ENCODE results near the gene DNAJC28.
"Not testable (repeated sequence)": the region's sequence is repeated elsewhere in the genome, so short reads cannot be mapped to it uniquely, and the experiment has no call there.

The DNAJC28 gene

DNA sequence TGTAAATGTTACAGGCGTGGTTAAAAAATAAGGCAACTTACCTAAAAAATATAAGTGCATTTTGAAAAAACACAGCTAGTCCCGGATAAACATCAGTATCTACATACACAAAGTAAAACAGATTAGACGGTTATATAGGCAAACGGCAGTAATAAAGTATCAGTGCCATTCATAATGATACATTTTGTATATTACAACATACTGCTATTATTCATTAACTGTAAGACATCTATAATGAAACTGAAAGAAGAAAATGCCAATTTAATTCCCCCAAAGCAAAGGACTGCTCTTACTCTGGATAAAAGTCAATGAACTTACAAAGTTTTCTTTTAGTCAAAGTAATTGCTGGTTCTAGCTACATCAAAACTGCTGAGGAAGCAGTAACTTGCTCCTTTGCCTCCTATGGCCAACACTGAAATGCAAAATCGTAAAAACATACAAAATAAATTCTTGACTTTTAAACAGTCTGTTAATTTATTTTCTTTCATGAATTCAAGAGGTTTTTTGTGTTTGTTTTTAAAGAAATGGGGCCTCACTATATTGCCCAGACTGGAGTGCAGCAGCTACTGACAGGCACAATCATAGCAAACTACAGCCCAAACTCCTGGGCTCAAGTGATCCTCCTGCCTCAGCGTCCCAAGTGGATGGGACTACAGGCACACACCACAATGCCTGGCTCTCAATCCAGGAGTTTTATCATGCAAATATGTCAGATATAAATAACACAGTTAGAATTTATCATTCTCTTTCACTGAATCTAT lies 35.6 kb downstream of the DNAJC28 start:
- Histone ChIP-seq H3K36me3 (peaks cover 7% of the 10 kb centered on the region), H3K27ac (no peak overlapping the region), H3K4me3 (ENCODE audit: low read depth, low read length) (no peak overlapping the region), H3K27me3 (ENCODE audit: insufficient read depth, low read depth, severe bottlenecking) (no peaks in the 10 kb centered on the region), H3K9me3 (ENCODE audit: severe bottlenecking) (no peaks in the 10 kb centered on the region)
- DNase-seq: no peak
- TF ChIP-seq, protein P1, sequence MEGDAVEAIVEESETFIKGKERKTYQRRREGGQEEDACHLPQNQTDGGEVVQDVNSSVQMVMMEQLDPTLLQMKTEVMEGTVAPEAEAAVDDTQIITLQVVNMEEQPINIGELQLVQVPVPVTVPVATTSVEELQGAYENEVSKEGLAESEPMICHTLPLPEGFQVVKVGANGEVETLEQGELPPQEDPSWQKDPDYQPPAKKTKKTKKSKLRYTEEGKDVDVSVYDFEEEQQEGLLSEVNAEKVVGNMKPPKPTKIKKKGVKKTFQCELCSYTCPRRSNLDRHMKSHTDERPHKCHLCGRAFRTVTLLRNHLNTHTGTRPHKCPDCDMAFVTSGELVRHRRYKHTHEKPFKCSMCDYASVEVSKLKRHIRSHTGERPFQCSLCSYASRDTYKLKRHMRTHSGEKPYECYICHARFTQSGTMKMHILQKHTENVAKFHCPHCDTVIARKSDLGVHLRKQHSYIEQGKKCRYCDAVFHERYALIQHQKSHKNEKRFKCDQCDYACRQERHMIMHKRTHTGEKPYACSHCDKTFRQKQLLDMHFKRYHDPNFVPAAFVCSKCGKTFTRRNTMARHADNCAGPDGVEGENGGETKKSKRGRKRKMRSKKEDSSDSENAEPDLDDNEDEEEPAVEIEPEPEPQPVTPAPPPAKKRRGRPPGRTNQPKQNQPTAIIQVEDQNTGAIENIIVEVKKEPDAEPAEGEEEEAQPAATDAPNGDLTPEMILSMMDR (IDR thresholded peaks at IDR 0.05; ENCODE audit: low read depth, low read length): no peak

DNA sequence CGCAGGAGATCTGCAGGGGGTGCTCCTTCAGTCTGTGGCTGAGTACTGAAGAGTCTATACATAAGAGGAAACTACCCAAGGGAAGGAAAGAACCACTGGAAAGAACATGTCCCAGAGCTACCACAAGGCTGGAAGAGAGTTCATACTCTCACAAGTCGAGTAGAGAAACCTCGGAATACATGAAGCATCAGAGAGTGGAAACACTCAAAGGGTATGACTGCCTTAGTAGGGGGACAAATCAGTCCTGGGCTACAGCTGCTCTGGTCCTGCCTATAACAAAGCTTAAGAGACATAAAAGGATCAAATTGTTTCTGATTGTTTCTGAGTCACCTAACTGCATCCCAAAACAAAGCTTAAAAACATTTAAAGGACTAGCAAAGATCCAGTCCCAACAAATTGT lies 39.2 kb downstream of the DNAJC28 start:
- H3K36me3 ChIP-seq: peaks cover 4% of the 10 kb centered on the region

DNA sequence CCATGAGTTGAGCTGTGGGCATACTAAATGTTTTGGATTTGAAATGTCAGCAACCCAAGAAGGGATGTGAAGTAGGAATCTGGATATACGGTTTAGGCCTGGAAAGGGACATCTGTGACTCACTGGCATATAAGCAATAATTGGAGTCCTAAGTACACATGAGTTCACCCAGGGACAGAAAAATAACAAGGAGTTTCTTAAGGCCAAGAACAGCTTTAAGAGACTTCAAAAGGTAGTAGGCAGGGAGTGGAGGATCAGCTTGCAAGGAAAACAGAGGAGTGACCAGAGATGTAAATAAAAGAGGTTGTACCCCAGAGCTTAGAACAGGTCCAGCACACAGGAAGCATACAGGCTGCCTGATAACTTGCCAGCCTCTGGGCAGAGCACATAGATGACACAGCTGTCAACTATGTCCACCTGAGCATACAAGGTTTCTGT lies 39.9 kb downstream of the DNAJC28 start:
- Histone ChIP-seq H3K27ac (no peak overlapping the region), H3K4me3 (ENCODE audit: low read depth, low read length) (no peak overlapping the region), H3K27me3 (ENCODE audit: insufficient read depth, low read depth, severe bottlenecking) (no peaks in the 10 kb centered on the region), H3K9me3 (ENCODE audit: severe bottlenecking) (no peaks in the 10 kb centered on the region), H3K36me3 (peaks cover 4% of the 10 kb centered on the region)
- TF ChIP-seq, protein P1 (IDR thresholded peaks at IDR 0.05; ENCODE audit: low read depth, low read length): no peak
- no peak for DNase-seq

More for the DNA sequence above, 39.2 kb downstream of the DNAJC28 start:
- Histone ChIP-seq H3K27me3 (ENCODE audit: insufficient read depth, low read depth, severe bottlenecking) (no peaks in the 10 kb centered on the region), H3K4me3 (ENCODE audit: low read depth, low read length) (no peak overlapping the region), H3K9me3 (ENCODE audit: severe bottlenecking) (no peaks in the 10 kb centered on the region), H3K27ac (no peak overlapping the region)
- TF ChIP-seq, protein P1 (IDR thresholded peaks at IDR 0.05; ENCODE audit: low read depth, low read length): no peak
- no peak for DNase-seq

GRCh38 chr21:33449616-33450015 lies 41.9 kb downstream of the DNAJC28 start:
- no peak for DNase-seq
- no peak overlapping the region for H3K27ac ChIP-seq

GRCh38 chr21:33446620-33447019 lies 44.9 kb downstream of the DNAJC28 start:
- not testable (repeated sequence) for H3K36me3 ChIP-seq; H3K27ac ChIP-seq; H3K4me3 ChIP-seq (ENCODE audit: low read depth, low read length); DNase-seq; H3K9me3 ChIP-seq (ENCODE audit: severe bottlenecking); H3K27me3 ChIP-seq (ENCODE audit: insufficient read depth, low read depth, severe bottlenecking)

More at GRCh38 chr21:33449616-33450015, 41.9 kb downstream of the DNAJC28 start:
- no peak overlapping the region for H3K4me3 ChIP-seq (ENCODE audit: low read depth, low read length)
- TF ChIP-seq, protein P1 (IDR thresholded peaks at IDR 0.05; ENCODE audit: low read depth, low read length): no peak
- H3K27me3 ChIP-seq (ENCODE audit: insufficient read depth, low read depth, severe bottlenecking): no peaks in the 10 kb centered on the region
- H3K36me3 ChIP-seq: peaks cover 4% of the 10 kb centered on the region
- H3K9me3 ChIP-seq (ENCODE audit: severe bottlenecking): no peaks in the 10 kb centered on the region

DNA sequence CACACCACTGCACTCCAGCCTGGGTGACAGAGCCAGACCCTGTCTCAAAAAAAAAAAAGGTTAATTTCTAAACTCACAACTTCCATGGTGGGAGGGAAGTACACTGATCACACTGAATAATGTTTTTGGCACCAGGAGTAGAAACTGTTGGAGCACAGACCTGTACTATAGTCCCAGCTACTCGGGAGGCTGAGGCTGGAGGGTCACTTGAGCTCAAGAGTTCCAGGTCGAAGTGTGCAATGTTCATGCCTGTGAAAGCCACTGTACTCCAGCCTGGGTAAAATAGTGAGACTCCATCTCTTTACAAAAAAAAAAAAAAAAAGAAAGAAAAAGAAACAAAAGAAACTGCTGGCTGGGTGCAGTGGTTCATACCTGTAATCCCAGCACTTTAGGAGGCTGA lies 47.0 kb downstream of the DNAJC28 start:
- Histone ChIP-seq H3K27me3 (ENCODE audit: insufficient read depth, low read depth, severe bottlenecking) (no peaks in the 10 kb centered on the region), H3K36me3 (no peaks in the 10 kb centered on the region), H3K9me3 (ENCODE audit: severe bottlenecking) (no peaks in the 10 kb centered on the region), H3K27ac (no peak overlapping the region), H3K4me3 (ENCODE audit: low read depth, low read length) (no peak overlapping the region)
- TF ChIP-seq, protein P1 (IDR thresholded peaks at IDR 0.05; ENCODE audit: low read depth, low read length): no peak
- DNase-seq: no peak
